GM13977 (cell line): Measurements from ENCODE around the gene EIF4E1B.

ENCODE experiments used
- DNase-seq: peaks from one replicate; pipeline ENCODE4 v3.0.0; 2012; ENCODE audit warnings: low spot score
- in situ Hi-C: fragments of 300-500 bp; cut with MboI; formaldehyde crosslinking; loops from one replicate; pipeline ENCODE4 v1.12.0; 2022; ENCODE audit warnings: low sequenced_read_pairs, low pct_unique_long_range_greater_than_20kb, mixed read lengths, inconsistent platforms; ENCODE audit not compliant: unreplicated experiment
- TF ChIP-seq, protein P1 (sequence below): IDR thresholded peaks from 2 replicates; pipeline ENCODE4 v1.5.1; 2012; ENCODE audit warnings: mild to moderate bottlenecking, control low read depth; ENCODE audit not compliant: insufficient read depth; ENCODE audit errors: extremely low read depth, missing control alignments

Gene EIF4E1B

GRCh38 chr5:176619569-176620332 lies 10.7 kb upstream of the EIF4E1B start:
- in situ Hi-C loops: no loop called here
- TF ChIP-seq, protein P1, sequence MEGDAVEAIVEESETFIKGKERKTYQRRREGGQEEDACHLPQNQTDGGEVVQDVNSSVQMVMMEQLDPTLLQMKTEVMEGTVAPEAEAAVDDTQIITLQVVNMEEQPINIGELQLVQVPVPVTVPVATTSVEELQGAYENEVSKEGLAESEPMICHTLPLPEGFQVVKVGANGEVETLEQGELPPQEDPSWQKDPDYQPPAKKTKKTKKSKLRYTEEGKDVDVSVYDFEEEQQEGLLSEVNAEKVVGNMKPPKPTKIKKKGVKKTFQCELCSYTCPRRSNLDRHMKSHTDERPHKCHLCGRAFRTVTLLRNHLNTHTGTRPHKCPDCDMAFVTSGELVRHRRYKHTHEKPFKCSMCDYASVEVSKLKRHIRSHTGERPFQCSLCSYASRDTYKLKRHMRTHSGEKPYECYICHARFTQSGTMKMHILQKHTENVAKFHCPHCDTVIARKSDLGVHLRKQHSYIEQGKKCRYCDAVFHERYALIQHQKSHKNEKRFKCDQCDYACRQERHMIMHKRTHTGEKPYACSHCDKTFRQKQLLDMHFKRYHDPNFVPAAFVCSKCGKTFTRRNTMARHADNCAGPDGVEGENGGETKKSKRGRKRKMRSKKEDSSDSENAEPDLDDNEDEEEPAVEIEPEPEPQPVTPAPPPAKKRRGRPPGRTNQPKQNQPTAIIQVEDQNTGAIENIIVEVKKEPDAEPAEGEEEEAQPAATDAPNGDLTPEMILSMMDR: no peak
- DNase-seq: no peak

DNA sequence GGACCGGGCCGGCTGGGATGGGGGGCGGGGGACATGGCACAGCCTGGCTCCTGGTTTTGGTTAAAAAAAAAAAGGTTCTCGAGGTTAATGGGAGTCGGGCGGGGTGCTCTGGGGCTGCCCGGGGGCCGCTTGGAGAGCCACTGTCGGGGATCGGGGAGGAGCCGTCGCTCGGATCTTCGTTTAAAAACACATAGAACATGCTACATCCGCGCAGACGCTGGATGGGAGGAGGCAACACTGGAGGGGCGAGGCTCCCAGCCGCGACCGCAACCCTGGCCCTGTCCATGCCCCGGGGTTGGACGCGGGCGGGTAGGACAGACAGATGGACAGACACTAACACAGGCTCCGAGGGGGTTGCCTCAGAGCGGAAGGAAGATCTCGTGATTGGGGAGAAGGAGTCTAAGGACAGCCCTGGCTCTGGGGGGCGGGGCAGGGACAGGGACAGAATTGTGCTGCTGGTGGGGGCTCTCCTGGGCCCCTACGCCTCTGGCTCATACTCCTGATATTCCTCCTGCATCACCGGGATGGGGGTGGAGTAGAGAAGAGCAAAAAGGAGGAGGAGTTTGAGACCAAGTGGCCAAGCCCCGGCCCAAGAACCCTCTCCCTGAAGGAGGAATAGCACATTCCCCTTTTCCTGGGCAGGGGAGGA lies 10.0 kb upstream of the EIF4E1B start:
- DNase-seq: no peak
- in situ Hi-C loops: no loop called here
- TF ChIP-seq, protein P1: no peak

GRCh38 chr5:176621661-176622079 lies 8.8 kb upstream of the EIF4E1B start:
- TF ChIP-seq, protein P1: no peak
- in situ Hi-C loops: no loop called here
- no peak for DNase-seq

DNA sequence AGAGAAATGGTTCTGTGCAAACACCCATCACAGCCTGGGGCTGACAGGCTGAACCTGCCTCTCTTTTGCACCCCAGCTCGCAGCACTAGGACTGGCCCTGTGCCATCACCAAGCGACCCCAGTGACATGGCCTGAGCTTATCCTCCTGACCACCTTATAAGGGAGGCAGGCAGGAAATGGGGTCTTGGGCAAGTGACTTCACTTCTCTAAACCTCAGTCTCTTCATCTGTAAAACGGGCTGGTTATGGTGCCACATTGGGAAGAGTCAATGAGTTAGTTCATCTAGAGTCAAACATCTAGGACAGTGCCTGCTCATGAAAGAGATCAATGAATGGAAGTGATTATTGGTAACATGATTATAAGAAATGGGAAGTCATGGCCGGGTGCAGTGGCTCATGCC lies 6.3 kb upstream of the EIF4E1B start:
- in situ Hi-C loops: no loop called here
- TF ChIP-seq, protein P1: no peak
- no peak for DNase-seq

DNA sequence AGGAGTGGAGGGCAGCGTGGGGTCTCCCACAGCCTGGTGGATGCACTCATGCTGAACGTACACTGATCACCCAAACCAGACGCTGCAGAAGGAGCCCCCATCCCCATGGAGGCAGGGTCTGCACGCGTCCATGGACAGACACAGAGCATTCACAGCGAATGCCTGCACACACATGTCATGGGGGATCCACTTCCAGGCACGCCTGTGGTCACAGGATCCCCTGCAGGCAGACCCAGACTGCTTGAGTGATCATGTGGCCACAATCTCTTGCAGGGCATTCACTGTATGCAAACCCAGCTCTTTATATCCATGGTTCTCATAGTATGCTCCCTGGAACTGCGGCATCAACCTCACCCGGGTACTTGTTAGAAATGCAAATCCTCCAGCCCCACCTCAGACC lies 5.5 kb upstream of the EIF4E1B start:
- in situ Hi-C loops: no loop called here
- DNase-seq: no peak
- TF ChIP-seq, protein P1: no peak

- in situ Hi-C loops: no loop called here
- TF ChIP-seq, protein P1: no peak
- DNase-seq: no peak
Observed at GRCh38 chr5:176625512-176625911, 5.0 kb upstream of the EIF4E1B start.
